NCI-H2227 (cell line): ENCODE data around the gene DDIAS.
A peak's percentile ranks its signal among the peaks of the same experiment; 100 is the strongest.
"Not testable (repeated sequence)": the region's sequence is repeated elsewhere in the genome, so short reads cannot be mapped to it uniquely, and the experiment has no call there.

Source experiments
- DNase-seq: peaks from one replicate; lab custom pipeline; 2025; ENCODE audit not compliant: unreplicated experiment; lab: John Stamatoyannopoulos, UW

Gene DDIAS

GRCh38 chr11:82890002-82890341, 11.6 kb upstream of the DDIAS start:
- DNase-seq, result no peak

- no peak for DNase-seq
These were observed 10.6 kb upstream of the DDIAS start for GRCh38 chr11:82890936-82891335.

GRCh38 chr11:82892611-82893169, 8.8 kb upstream of the DDIAS start:
- DNase-seq, result no peak

GRCh38 chr11:82895437-82896091, 6.0 kb upstream of the DDIAS start:
- no peak for DNase-seq

- DNase-seq, result no peak
These were observed 5.4 kb upstream of the DDIAS start for GRCh38 chr11:82896183-82896582.

GRCh38 chr11:82898241-82898640, 3.3 kb upstream of the DDIAS start:
- DNase-seq, result no peak

- no peak for DNase-seq
These were observed 2.2 kb upstream of the DDIAS start for GRCh38 chr11:82899186-82899820.

GRCh38 chr11:82899957-82900276, 1.6 kb upstream of the DDIAS start:
- DNase-seq, result no peak

GRCh38 chr11:82900277-82901164, 1.0 kb upstream of the DDIAS start, which contains the start of gene PRCP:
PRCP (minus strand) TSS chr11:82900430; CDS start chr11:82900402, 28 bp downstream.
- peak; percentile 84 for DNase-seq

GRCh38 chr11:82901922-82902485, 468 bp downstream of the DDIAS start:
- DNase-seq, result no peak

- DNase-seq, result no peak
These were observed 1.3 kb downstream of the DDIAS start for GRCh38 chr11:82902880-82903279.

GRCh38 chr11:82903843-82904586, 2.5 kb downstream of the DDIAS start:
- no peak for DNase-seq

- peak; percentile 30 for DNase-seq
These were observed 4.7 kb downstream of the DDIAS start for GRCh38 chr11:82906236-82906635.

GRCh38 chr11:82906931-82907330, 5.4 kb downstream of the DDIAS start:
- DNase-seq, result no peak

- DNase-seq, result no peak
These were observed 5.8 kb downstream of the DDIAS start for GRCh38 chr11:82907371-82907770.

- DNase-seq, result no peak
These were observed 6.8 kb downstream of the DDIAS start for GRCh38 chr11:82908311-82908710.

GRCh38 chr11:82909015-82909640, 7.6 kb downstream of the DDIAS start:
- DNase-seq, result no peak

GRCh38 chr11:82919786-82920185, 18.2 kb downstream of the DDIAS start:
- DNase-seq, result not testable (repeated sequence)

GRCh38 chr11:82920227-82920626, 18.7 kb downstream of the DDIAS start:
- not testable (repeated sequence) for DNase-seq
